Measurements from ENCODE around the gene PPP2R2C. TPM values are rescaled to one million over a fixed set of nuclear protein-coding genes. Genes with fewer than 3 reads are reported as not detected.
A peak's percentile ranks its signal among the peaks of the same experiment; 100 is the strongest.

The PPP2R2C gene
- total RNA-seq, 1 experiment from 2014 or later, result not detected

DNA sequence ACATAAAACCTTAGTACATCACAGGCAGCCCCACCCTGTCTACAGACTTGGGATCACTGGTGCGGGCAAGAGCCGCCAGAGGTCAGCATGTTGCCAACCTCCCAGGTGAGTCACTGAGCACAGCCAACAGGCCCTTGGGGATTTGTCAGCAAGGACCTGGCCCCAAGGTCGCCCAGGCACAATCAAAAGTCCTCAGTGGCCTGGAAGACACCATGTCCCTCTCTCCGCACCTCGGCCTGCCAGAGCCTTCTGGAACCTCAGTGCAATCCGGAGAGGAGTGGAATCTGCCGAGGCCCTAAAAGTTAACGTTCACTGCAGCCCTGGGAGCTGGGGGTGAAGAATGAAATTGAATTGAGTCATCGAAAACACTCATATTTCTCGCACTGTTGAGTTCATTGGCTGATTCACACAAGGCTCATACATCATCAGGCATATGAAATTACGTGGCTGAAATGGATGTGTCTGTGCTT, 128.4 kb downstream of the PPP2R2C start:
- BruUV-seq (replicated peaks), result no TSS peak
- H3K4me3 Mint-ChIP-seq (ENCODE audit: unreplicated experiment), result no peak overlapping the region
- no peaks in the 10 kb centered on the region for H3K4me1 ChIP-seq
- TF ChIP-seq, protein P1, sequence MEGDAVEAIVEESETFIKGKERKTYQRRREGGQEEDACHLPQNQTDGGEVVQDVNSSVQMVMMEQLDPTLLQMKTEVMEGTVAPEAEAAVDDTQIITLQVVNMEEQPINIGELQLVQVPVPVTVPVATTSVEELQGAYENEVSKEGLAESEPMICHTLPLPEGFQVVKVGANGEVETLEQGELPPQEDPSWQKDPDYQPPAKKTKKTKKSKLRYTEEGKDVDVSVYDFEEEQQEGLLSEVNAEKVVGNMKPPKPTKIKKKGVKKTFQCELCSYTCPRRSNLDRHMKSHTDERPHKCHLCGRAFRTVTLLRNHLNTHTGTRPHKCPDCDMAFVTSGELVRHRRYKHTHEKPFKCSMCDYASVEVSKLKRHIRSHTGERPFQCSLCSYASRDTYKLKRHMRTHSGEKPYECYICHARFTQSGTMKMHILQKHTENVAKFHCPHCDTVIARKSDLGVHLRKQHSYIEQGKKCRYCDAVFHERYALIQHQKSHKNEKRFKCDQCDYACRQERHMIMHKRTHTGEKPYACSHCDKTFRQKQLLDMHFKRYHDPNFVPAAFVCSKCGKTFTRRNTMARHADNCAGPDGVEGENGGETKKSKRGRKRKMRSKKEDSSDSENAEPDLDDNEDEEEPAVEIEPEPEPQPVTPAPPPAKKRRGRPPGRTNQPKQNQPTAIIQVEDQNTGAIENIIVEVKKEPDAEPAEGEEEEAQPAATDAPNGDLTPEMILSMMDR (IDR thresholded peaks at IDR 0.05; ENCODE audit: insufficient read depth in 1 of 2, low read depth in 1 of 2, low read length in 1 of 2, severe bottlenecking in 1 of 2, unreplicated experiment in 1 of 2), result peak in 1 of 2 experiments; percentile 59
- H3K4me3 ChIP-seq (ENCODE audit: low read depth, low read length), result no peak overlapping the region
- no peaks in the 10 kb centered on the region for H3K36me3 ChIP-seq (ENCODE audit: control insufficient read depth, insufficient read depth, low read length)
- POLR2A ChIA-PET, result no interaction called here
- no peaks in the 10 kb centered on the region for H3K36me3 Mint-ChIP-seq (ENCODE audit: insufficient read depth, unreplicated experiment)
- no peak overlapping the region for H3K27ac Mint-ChIP-seq (ENCODE audit: unreplicated experiment)
- no peaks in the 10 kb centered on the region; the same call in 1 of the 2 replicates for H3K27me3 ChIP-seq (replicated peaks; ENCODE audit: control insufficient read depth, insufficient read depth, low read length)
- intact Hi-C loops (cut with micrococcal nuclease; ENCODE audit: unreplicated experiment), result loop anchor here (2.0 to 5.0 kb wide), 2 partner anchors 38 to 205 kb away; no protein-coding TSS in a partner anchor
- H3K9me3 ChIP-seq, result no peaks in the 10 kb centered on the region
- DNase-seq, result peak; percentile 49 to 62
- CTCF ChIA-PET, result interaction anchor here (1.2 kb wide), 1 partner anchor 93 kb away, joined by 3 read pairs; no protein-coding TSS in a partner anchor
- H3K27me3 Mint-ChIP-seq (ENCODE audit: insufficient read depth, unreplicated experiment), result peaks cover 29% of the 10 kb centered on the region
- H3K4me1 Mint-ChIP-seq (ENCODE audit: low read depth, unreplicated experiment), result no peaks in the 10 kb centered on the region
- no peaks in the 10 kb centered on the region for H3K9me3 Mint-ChIP-seq (ENCODE audit: unreplicated experiment)

DNA sequence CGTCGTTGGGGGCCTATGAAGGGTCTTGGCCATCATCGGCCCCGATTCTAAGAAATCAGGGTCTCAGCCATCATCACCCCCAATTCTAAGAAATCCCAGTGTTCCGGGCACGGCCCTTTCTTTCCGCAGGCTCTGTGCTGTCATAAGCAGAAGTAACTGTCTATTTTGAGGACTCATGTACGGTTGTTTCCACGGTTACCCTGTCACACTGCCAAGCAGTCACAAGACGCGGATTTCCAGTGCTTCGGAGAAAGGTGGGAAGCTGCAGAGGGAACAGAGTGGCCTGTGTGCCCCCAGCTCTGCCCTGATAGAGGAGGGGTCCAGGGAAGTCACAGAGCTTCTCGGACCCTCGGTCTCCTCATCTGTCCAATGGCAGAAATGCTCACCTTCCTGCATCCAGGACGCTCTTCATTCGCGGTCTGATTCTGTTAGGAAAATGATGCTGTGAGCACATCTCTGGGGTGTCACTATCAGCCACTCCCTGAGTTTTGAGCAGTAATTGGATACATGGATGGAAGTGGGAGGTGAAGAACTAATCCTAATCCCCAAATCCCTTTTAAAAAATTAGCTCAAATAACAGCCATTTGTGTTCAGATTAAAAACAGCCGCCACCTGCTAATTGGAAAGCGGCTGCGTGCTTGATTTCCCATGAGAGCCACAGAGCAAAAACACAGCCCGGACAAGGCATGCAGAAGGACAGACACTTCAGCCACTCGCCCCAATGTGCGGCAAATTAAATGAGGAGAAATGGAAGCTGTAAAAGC, 129.7 kb downstream of the PPP2R2C start:
- no peaks in the 10 kb centered on the region for H3K36me3 Mint-ChIP-seq (ENCODE audit: insufficient read depth, unreplicated experiment)
- H3K9me3 Mint-ChIP-seq (ENCODE audit: unreplicated experiment), result no peaks in the 10 kb centered on the region
- TF ChIP-seq, protein P1 (IDR thresholded peaks at IDR 0.05; ENCODE audit: insufficient read depth in 1 of 2, low read depth in 1 of 2, low read length in 1 of 2, severe bottlenecking in 1 of 2, unreplicated experiment in 1 of 2), result no peak
- intact Hi-C loops (cut with micrococcal nuclease; ENCODE audit: unreplicated experiment), result loop anchor here (5.0 kb wide), 1 partner anchor 40 kb away; no protein-coding TSS in a partner anchor
- Histone ChIP-seq H3K27me3 (replicated peaks; ENCODE audit: control insufficient read depth, insufficient read depth, low read length) (no peaks in the 10 kb centered on the region; the same call in 1 of the 2 replicates), H3K4me1 (no peaks in the 10 kb centered on the region), H3K4me3 (ENCODE audit: low read depth, low read length) (no peak overlapping the region), H3K36me3 (ENCODE audit: control insufficient read depth, insufficient read depth, low read length) (no peaks in the 10 kb centered on the region), H3K9me3 (no peaks in the 10 kb centered on the region)
- H3K27me3 Mint-ChIP-seq (ENCODE audit: insufficient read depth, unreplicated experiment), result peaks cover 28% of the 10 kb centered on the region
- H3K4me1 Mint-ChIP-seq (ENCODE audit: low read depth, unreplicated experiment), result no peaks in the 10 kb centered on the region
- no peak overlapping the region for H3K27ac Mint-ChIP-seq (ENCODE audit: unreplicated experiment)
- H3K4me3 Mint-ChIP-seq (ENCODE audit: unreplicated experiment), result no peak overlapping the region
- ChIA-PET POLR2A (no interaction called here), CTCF (no interaction called here)
- BruUV-seq (replicated peaks), result no TSS peak
- no peak for DNase-seq

DNA sequence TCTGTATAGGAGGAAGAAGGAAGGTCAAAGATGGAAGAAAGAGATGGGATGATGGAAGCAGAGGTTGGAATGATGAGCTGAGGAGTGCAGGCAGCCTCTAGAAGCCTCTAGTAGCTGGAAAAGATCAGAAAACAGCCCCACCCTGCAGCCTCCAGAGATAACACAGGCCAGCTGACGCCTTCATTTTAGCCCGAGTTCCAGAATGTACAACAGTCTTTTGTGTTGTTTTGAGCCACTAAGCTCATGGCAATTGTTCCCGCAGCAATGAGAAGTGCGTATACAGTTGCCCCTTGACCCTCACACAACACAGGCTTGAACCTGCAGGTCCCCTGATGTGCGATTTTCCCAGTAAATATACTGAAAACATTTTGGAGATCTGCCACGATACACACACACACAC, 130.7 kb downstream of the PPP2R2C start:
- no TSS peak for BruUV-seq (replicated peaks)
- TF ChIP-seq, protein P1 (IDR thresholded peaks at IDR 0.05; ENCODE audit: insufficient read depth in 1 of 2, low read depth in 1 of 2, low read length in 1 of 2, severe bottlenecking in 1 of 2, unreplicated experiment in 1 of 2), result no peak
- POLR2A ChIA-PET, result no interaction called here
- H3K36me3 ChIP-seq (ENCODE audit: control insufficient read depth, insufficient read depth, low read length), result no peaks in the 10 kb centered on the region
- intact Hi-C loops (cut with micrococcal nuclease; ENCODE audit: unreplicated experiment), result loop anchor here (5.0 kb wide), 1 partner anchor 41 kb away; no protein-coding TSS in a partner anchor
- Mint-ChIP-seq H3K27me3 (ENCODE audit: insufficient read depth, unreplicated experiment) (peaks cover 28% of the 10 kb centered on the region), H3K4me1 (ENCODE audit: low read depth, unreplicated experiment) (no peaks in the 10 kb centered on the region), H3K9me3 (ENCODE audit: unreplicated experiment) (no peaks in the 10 kb centered on the region), H3K36me3 (ENCODE audit: insufficient read depth, unreplicated experiment) (no peaks in the 10 kb centered on the region), H3K27ac (ENCODE audit: unreplicated experiment) (no peak overlapping the region), H3K4me3 (ENCODE audit: unreplicated experiment) (no peak overlapping the region)
- no peaks in the 10 kb centered on the region for H3K4me1 ChIP-seq
- no peak overlapping the region for H3K4me3 ChIP-seq (ENCODE audit: low read depth, low read length)
- H3K27me3 ChIP-seq (replicated peaks; ENCODE audit: control insufficient read depth, insufficient read depth, low read length), result no peaks in the 10 kb centered on the region; the same call in 1 of the 2 replicates
- CTCF ChIA-PET, result no interaction called here
- no peak for DNase-seq
- H3K9me3 ChIP-seq, result no peaks in the 10 kb centered on the region
